NCI-H526 (cell line): ENCODE results near the gene CCBE1.

Source experiments
- DNase-seq, 2 experiments: peaks; one replicate each; lab custom pipeline; 2025; lab: John Stamatoyannopoulos, UW

Gene CCBE1

GRCh38 chr18:59454909-59455727 is 242.1 kb downstream of the CCBE1 start:
- no peak for DNase-seq

GRCh38 chr18:59453468-59453961 is 243.7 kb downstream of the CCBE1 start:
- DNase-seq, result no peak

- no peak for DNase-seq
Measured at GRCh38 chr18:59451963-59452362, 245.3 kb downstream of the CCBE1 start.

- no peak for DNase-seq
Measured at GRCh38 chr18:59451073-59451472, 246.2 kb downstream of the CCBE1 start.

GRCh38 chr18:59448546-59448945 is 248.7 kb downstream of the CCBE1 start:
- no peak for DNase-seq

- no peak for DNase-seq
Measured at GRCh38 chr18:59446012-59446411, 251.2 kb downstream of the CCBE1 start.

- DNase-seq, result no peak
Measured at GRCh38 chr18:59437851-59438569, 259.2 kb downstream of the CCBE1 start.

- DNase-seq, result no peak
Measured at GRCh38 chr18:59432803-59433597, 264.2 kb downstream of the CCBE1 start.

- DNase-seq, result no peak
Measured at GRCh38 chr18:59431131-59431530, 266.1 kb downstream of the CCBE1 start.

- no peak for DNase-seq
Measured at GRCh38 chr18:59429608-59430007, 267.6 kb downstream of the CCBE1 start.

- DNase-seq, result no peak
Measured at GRCh38 chr18:59428018-59428417, 269.2 kb downstream of the CCBE1 start.

- peak in 1 of 2 experiments; percentile 3 for DNase-seq
Measured at GRCh38 chr18:59426855-59427254, 270.4 kb downstream of the CCBE1 start.

GRCh38 chr18:59423259-59423658 is 274.0 kb downstream of the CCBE1 start:
- DNase-seq, result no peak

GRCh38 chr18:59420244-59420643 is 277.0 kb downstream of the CCBE1 start:
- DNase-seq, result no peak

- no peak for DNase-seq
Measured at GRCh38 chr18:59419386-59419785, 277.8 kb downstream of the CCBE1 start.

GRCh38 chr18:59416818-59417217 is 280.4 kb downstream of the CCBE1 start:
- DNase-seq, result no peak

- no peak for DNase-seq
Measured at GRCh38 chr18:59414111-59414653, 283.0 kb downstream of the CCBE1 start.

- peak; percentile 94 to 95 for DNase-seq
Measured at GRCh38 chr18:59402432-59403090, 294.7 kb downstream of the CCBE1 start.

- no peak for DNase-seq
Measured at GRCh38 chr18:59400407-59400806, 296.8 kb downstream of the CCBE1 start.

- DNase-seq, result no peak
Measured at GRCh38 chr18:59395226-59396175, 301.7 kb downstream of the CCBE1 start.
